Activated T-cell treated with anti-CD3 and anti-CD28 coated beads, Interleukin-2, amount 50 U/mL, for 4 hours (primary cell): Measurements from ENCODE around the gene PERM1. TPM values are rescaled to one million over a fixed set of nuclear protein-coding genes. Genes with fewer than 3 reads are reported as not detected.
"Not testable (repeated sequence)": the region's sequence is repeated elsewhere in the genome, so short reads cannot be mapped to it uniquely, and the experiment has no call there.

Source experiments
- ATAC-seq, 2 donors: fragments of 200-7000 bp; cut with Tn5 transposase; one replicate each; pipeline ENCODE4 v1.10.0; 2021
- DNase-seq: peaks from one replicate; pipeline ENCODE4 v3.0.0-alpha.2; 2020
- H3K27me3 Mint-ChIP-seq: one replicate; pipeline ENCODE4 v1.8.0; 2021; ENCODE audit warnings: low read depth, mixed read lengths
- H3K36me3 Mint-ChIP-seq: one replicate; pipeline ENCODE4 v1.8.0; 2022; ENCODE audit warnings: mixed read lengths; ENCODE audit not compliant: insufficient read depth
- H3K4me1 Mint-ChIP-seq: one replicate; pipeline ENCODE4 v1.8.0; 2021; ENCODE audit warnings: low read depth, mixed read lengths
- H3K4me3 Mint-ChIP-seq: one replicate; pipeline ENCODE4 v1.8.0; 2021; ENCODE audit warnings: mild to moderate bottlenecking, moderate library complexity, mixed read lengths
- H3K9me3 Mint-ChIP-seq: one replicate; pipeline ENCODE4 v1.8.0; 2021; ENCODE audit warnings: mixed read lengths
- total RNA-seq, 3 donors: library from RNA; stranded (reverse); gene quantifications; one replicate each; pipeline ENCODE4 v1.2.1, GENCODE V29; 2021

PERM1 gene
- total RNA-seq, 3 donors from 2014 or later: not detected

DNA sequence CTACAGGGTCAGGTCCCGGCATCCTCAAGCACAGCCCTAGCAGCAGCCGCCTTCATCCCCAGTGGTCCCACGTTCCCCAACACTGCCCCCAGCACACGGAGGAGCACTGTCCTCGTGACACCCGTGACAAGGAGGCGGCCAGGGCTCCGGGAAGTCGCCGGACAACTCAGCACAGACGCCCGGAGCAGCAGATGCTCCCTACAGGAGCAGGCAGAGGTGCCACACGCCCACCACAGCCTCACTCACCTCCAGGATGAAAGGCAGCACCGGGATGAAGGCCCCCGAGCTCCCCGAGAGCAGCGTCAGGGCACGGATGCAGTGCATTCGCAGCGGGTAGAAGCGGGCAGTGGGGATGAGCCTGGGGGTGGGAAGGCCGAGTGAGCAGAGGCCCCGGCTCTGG is 31.0 kb downstream of the PERM1 start:
- H3K4me1 Mint-ChIP-seq: no peaks in the 10 kb centered on the region
- no peak for ATAC-seq
- no peaks in the 10 kb centered on the region for H3K9me3 Mint-ChIP-seq
- H3K27me3 Mint-ChIP-seq: no peaks in the 10 kb centered on the region
- DNase-seq: no peak
- H3K4me3 Mint-ChIP-seq: no peak overlapping the region
- peaks cover 47% of the 10 kb centered on the region for H3K36me3 Mint-ChIP-seq

GRCh38 chr1:950268-950667 is 31.6 kb downstream of the PERM1 start:
- H3K27me3 Mint-ChIP-seq: no peaks in the 10 kb centered on the region
- no peak overlapping the region for H3K4me3 Mint-ChIP-seq
- peaks cover 46% of the 10 kb centered on the region for H3K36me3 Mint-ChIP-seq
- no peaks in the 10 kb centered on the region for H3K4me1 Mint-ChIP-seq
- no peaks in the 10 kb centered on the region for H3K9me3 Mint-ChIP-seq
- DNase-seq: no peak
- ATAC-seq: no peak

DNA sequence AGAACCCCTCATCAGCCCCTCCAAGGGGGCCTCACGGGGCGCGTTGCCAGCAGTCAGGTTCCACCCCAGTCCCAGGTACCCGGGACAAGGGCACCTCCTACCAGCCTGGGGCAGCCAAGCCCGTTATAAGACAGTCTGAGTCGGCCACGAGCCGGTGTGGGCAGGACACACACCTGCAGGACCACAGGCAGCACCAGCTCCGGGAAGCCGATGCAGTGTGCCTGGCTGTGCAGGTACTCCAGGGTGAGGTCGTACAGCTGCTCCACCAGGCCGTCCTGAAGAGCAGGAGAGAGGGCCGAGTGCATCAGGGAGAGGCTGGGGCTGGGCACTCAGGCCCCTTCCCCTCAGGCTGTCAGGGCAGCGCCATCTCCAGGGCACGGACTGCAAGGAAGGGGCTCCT is 33.9 kb downstream of the PERM1 start:
- DNase-seq (no peak), ATAC-seq (no peak)
- Mint-ChIP-seq H3K36me3 (peaks cover 42% of the 10 kb centered on the region), H3K27me3 (no peaks in the 10 kb centered on the region), H3K4me3 (no peak overlapping the region), H3K9me3 (no peaks in the 10 kb centered on the region), H3K4me1 (no peaks in the 10 kb centered on the region)

- H3K9me3 Mint-ChIP-seq, ATAC-seq, H3K27me3 Mint-ChIP-seq, H3K4me1 Mint-ChIP-seq, H3K4me3 Mint-ChIP-seq, DNase-seq: not testable (repeated sequence)
- H3K36me3 Mint-ChIP-seq: peaks cover 41% of the 10 kb centered on the region
Observed at GRCh38 chr1:946811-947210, 35.1 kb downstream of the PERM1 start.

DNA sequence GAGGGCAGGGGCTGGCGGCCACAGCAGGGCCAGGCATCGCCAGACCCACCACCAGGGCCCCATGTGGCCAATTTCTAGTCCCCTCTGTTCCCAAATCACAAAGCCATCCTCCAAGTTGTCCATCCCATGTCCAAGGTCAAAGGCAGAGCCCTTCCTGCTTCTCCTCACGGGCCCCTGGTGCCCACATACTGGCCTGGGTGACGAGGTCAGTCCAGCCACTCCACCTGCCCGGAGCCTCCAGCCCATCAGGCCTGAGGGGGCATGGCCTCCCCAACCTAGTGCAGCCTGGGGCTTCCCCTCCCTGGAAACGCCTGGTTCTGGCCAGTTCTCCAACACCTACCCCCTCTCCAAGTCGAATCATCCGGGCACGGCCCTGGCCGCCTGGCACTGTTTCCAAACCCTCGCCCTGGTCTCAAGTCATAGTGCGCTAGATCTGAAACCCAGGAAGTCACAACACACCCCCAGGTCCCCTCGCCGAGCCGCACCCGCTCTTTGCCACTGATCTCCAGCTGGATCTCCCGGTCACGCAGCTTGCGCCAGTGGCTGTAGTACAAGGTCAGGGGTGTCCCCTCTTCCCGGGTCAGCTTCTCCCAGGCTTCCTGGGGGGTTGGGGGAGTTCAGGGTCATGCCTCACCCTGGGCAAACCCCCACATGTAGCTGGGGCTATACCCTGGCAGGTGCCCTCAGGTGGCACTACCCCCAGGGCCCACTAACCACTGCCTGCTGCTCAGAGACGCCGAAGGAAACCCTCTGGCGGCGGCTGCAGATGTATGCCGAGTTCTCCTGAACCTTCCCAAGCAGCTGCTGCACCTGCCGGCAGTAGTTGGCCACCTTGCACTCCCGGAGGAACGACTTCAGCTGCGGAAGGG is 36.0 kb downstream of the PERM1 start:
- peaks cover 3% of the 10 kb centered on the region for H3K4me1 Mint-ChIP-seq
- H3K27me3 Mint-ChIP-seq: peaks cover 5% of the 10 kb centered on the region
- H3K9me3 Mint-ChIP-seq: no peaks in the 10 kb centered on the region
- ATAC-seq: no peak
- DNase-seq: no peak
- no peak overlapping the region for H3K4me3 Mint-ChIP-seq
- peaks cover 35% of the 10 kb centered on the region for H3K36me3 Mint-ChIP-seq

- ATAC-seq: no peak
- Mint-ChIP-seq H3K4me1 (peaks cover 3% of the 10 kb centered on the region), H3K27me3 (peaks cover 9% of the 10 kb centered on the region), H3K4me3 (no peak overlapping the region), H3K9me3 (no peaks in the 10 kb centered on the region), H3K36me3 (peaks cover 24% of the 10 kb centered on the region)
- no peak for DNase-seq
Observed at GRCh38 chr1:944341-945325, 37.3 kb downstream of the PERM1 start.

- H3K4me1 Mint-ChIP-seq: peaks cover 5% of the 10 kb centered on the region
- no peaks in the 10 kb centered on the region for H3K9me3 Mint-ChIP-seq
- ATAC-seq: no peak
- H3K27me3 Mint-ChIP-seq: peaks cover 17% of the 10 kb centered on the region
- no peak for DNase-seq
- H3K36me3 Mint-ChIP-seq: peaks cover 19% of the 10 kb centered on the region
- no peak overlapping the region for H3K4me3 Mint-ChIP-seq
Observed at GRCh38 chr1:943545-944340, 38.1 kb downstream of the PERM1 start.

GRCh38 chr1:942864-943533 is 38.9 kb downstream of the PERM1 start:
- no peak for ATAC-seq
- H3K27me3 Mint-ChIP-seq: peaks cover 25% of the 10 kb centered on the region

DNA sequence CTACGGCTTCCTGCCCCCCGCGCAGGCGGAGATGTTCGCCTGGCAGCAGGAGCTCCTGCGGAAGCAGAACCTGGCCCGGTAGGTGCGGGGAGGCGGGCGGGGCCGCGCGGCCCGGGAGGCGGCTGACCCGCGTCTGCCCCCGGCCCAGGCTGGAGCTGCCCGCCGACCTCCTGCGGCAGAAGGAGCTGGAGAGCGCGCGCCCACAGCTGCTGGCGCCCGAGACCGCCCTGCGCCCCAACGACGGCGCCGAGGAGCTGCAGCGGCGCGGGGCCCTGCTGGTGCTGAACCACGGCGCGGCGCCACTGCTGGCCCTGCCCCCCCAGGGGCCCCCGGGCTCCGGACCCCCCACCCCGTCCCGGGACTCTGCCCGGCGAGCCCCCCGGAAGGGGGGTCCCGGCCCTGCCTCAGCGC is 39.5 kb downstream of the PERM1 start:
- H3K4me3 Mint-ChIP-seq: no peak overlapping the region
- peaks cover 5% of the 10 kb centered on the region for H3K4me1 Mint-ChIP-seq
- no peak for DNase-seq
- H3K36me3 Mint-ChIP-seq: peaks cover 16% of the 10 kb centered on the region
- ATAC-seq: peak; percentile 9 to 16
- H3K27me3 Mint-ChIP-seq: peaks cover 29% of the 10 kb centered on the region
- no peaks in the 10 kb centered on the region for H3K9me3 Mint-ChIP-seq

More at GRCh38 chr1:942864-943533, 38.9 kb downstream of the PERM1 start:
- Mint-ChIP-seq H3K4me3 (no peak overlapping the region), H3K4me1 (peaks cover 5% of the 10 kb centered on the region), H3K36me3 (peaks cover 16% of the 10 kb centered on the region), H3K9me3 (no peaks in the 10 kb centered on the region)
- no peak for DNase-seq

- Mint-ChIP-seq H3K9me3 (no peaks in the 10 kb centered on the region), H3K36me3 (peaks cover 14% of the 10 kb centered on the region), H3K4me3 (peak overlapping the region; percentile 69), H3K27me3 (peaks cover 32% of the 10 kb centered on the region), H3K4me1 (peaks cover 5% of the 10 kb centered on the region)
- ATAC-seq: peak; percentile 19 to 28
- DNase-seq: no peak
Observed at GRCh38 chr1:941588-942383, 40.1 kb downstream of the PERM1 start.

DNA sequence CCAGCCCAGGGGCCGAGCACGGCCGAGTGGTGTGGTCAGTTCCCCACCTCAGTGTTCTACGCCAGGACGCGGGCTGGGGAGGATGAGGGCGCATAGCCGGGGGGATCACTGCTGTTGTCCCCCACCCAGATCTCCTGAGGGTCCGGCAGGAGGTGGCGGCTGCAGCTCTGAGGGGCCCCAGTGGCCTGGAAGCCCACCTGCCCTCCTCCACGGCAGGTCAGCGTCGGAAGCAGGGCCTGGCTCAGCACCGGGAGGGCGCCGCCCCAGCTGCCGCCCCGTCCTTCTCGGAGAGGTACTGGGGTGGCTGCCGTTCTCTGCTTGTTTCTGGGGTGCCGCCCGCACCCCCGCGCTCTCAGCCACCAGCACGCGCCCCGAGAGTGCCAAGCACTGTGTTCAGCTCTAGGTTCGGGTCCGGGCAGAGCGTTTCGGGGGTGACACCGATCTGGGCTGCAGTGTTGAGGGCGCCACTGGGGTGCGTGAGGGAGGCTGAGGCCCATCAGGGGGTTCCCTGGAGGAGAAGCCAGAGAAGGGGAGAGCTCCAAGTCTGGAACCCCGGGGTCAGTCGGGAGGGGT is 40.8 kb downstream of the PERM1 start:
- peaks cover 34% of the 10 kb centered on the region for H3K27me3 Mint-ChIP-seq
- peak; percentile 7 to 16 for ATAC-seq
- no peaks in the 10 kb centered on the region for H3K9me3 Mint-ChIP-seq
- peaks cover 5% of the 10 kb centered on the region for H3K4me1 Mint-ChIP-seq
- peak overlapping the region; percentile 69 for H3K4me3 Mint-ChIP-seq
- H3K36me3 Mint-ChIP-seq: peaks cover 14% of the 10 kb centered on the region
- DNase-seq: no peak

DNA sequence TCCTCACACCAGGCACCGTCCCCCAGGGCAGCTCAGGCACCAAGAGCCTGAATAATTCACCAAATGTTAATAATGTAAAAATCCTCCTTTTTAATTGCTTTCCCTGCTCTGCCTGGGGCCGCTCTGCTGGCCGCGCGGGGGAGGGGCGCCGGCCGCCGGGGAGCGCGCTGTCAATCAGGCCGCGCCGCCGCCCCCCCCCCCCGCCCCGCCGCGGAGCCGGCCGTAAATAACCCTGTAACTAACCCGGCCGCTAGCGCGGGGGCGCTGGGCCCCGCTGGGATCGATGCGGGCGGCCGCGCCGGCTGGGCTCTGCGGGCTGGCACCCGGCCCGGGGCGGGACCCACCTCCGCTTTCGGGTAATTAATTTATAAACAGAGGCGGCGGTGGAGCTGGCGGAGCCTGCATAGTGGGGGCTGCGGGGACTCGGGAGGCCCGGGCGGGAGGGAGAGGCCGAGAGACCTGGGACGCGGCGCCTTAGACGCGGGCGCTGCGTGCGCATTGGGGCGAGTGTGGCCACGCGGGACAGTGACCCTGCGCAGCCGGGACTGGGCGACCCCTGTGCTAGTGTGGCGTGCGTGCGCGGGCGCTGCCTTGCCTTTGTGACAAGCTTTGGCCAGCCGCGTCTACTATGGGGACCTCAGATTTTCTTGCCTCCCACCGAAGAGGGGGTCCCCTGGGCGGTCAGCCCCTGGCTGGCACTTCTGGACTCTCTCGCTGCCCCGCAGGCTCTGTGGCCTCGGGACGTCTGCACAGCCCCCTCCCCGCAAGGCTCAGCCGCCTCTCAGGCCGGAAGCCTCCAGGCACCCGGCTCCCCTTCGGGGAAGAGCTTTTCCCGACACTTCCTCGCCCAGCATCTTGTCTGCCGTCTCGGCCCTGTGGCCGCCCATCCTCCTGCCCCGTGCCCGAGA is 41.5 kb downstream of the PERM1 start:
- peaks cover 7% of the 10 kb centered on the region for H3K4me1 Mint-ChIP-seq
- peaks cover 7% of the 10 kb centered on the region for H3K36me3 Mint-ChIP-seq
- peaks cover 38% of the 10 kb centered on the region for H3K27me3 Mint-ChIP-seq
- DNase-seq (no peak), ATAC-seq (peak; percentile 13 to 22)
- H3K9me3 Mint-ChIP-seq: no peaks in the 10 kb centered on the region
- peak overlapping the region; percentile 26 for H3K4me3 Mint-ChIP-seq
